Measurements from ENCODE around the gene TANK. TPM values are rescaled to one million over a fixed set of nuclear protein-coding genes. Genes with fewer than 3 reads are reported as not detected.

The TANK gene
- polyA plus RNA-seq, 3 donors, result 72.7 to 91.7 (median 73.5) TPM

GRCh38 chr2:161115605-161116380 lies 44.4 kb upstream of the TANK start:
- Mint-ChIP-seq H3K4me3 (no peak overlapping the region), H3K36me3 (no peaks in the 10 kb centered on the region), H3K27ac (peak overlapping the region in 3 of 7 donors; percentile 7 to 51 (median 42)), H3K9me3 (peaks cover 0 to under 1% (median 0%) of the 10 kb centered on the region in 7 donors), H3K4me1 (peaks cover 39% of the 10 kb centered on the region), H3K27me3 (ENCODE audit: low read depth in 3 of 3) (peaks cover 0 to under 1% (median 0%) of the 10 kb centered on the region in 3 donors)
- peak in 1 of 3 donors; percentile 24 for DNase-seq
- peaks cover 29 to 34% of the 10 kb centered on the region in 2 donors for H3K4me1 ChIP-seq (ENCODE audit: control insufficient read depth in 1 of 2, insufficient read depth in 2 of 2, low read length in 2 of 2)
- H2AFZ ChIP-seq (ENCODE audit: insufficient read depth, low read depth, low read length, poor library complexity, severe bottlenecking), result no peak overlapping the region
- no peak overlapping the region for H3K9ac ChIP-seq (ENCODE audit: insufficient read depth, low read length, poor library complexity, severe bottlenecking)
- H3K9me3 ChIP-seq (replicated peaks in 1 of 2; ENCODE audit: control insufficient read depth in 1 of 2, insufficient read depth in 1 of 2, low read length in 2 of 2), result no peaks in the 10 kb centered on the region
- intact Hi-C loops (cut with micrococcal nuclease), result no loop called here
- no peaks in the 10 kb centered on the region for H3K79me2 ChIP-seq (ENCODE audit: insufficient read depth, low read length)
- no peaks in the 10 kb centered on the region for H3K27me3 ChIP-seq (ENCODE audit: control insufficient read depth in 2 of 2, insufficient read depth in 2 of 2, low read length in 2 of 2)
- no peak overlapping the region for H3K4me3 ChIP-seq (replicated peaks in 1 of 3; ENCODE audit: low read depth in 2 of 3, low read length in 3 of 3)
- peak overlapping the region in 1 of 2 donors; percentile 33 for H3K27ac ChIP-seq (ENCODE audit: low read depth in 1 of 2, low read length in 2 of 2)
- WGBS (ENCODE audit: insufficient coverage), result 44% methylated on average over 3 of the region's 3 CpGs
- H3K4me2 ChIP-seq (replicated peaks; ENCODE audit: extremely low read depth, low read length, poor library complexity, severe bottlenecking), result no peak overlapping the region
- TF ChIP-seq CTCF (IDR thresholded peaks at IDR 0.05), result no peak
- H3K36me3 ChIP-seq (replicated peaks in 1 of 2; ENCODE audit: control insufficient read depth in 1 of 2, insufficient read depth in 2 of 2, low read length in 2 of 2), result no peaks in the 10 kb centered on the region
- no peaks in the 10 kb centered on the region for H4K20me1 ChIP-seq (ENCODE audit: insufficient read depth, low read length)

- H2AFZ ChIP-seq (ENCODE audit: insufficient read depth, low read depth, low read length, poor library complexity, severe bottlenecking), result no peak overlapping the region
- intact Hi-C loops (cut with micrococcal nuclease), result no loop called here
Observed at GRCh38 chr2:161116509-161116908, 43.7 kb upstream of the TANK start.

More at GRCh38 chr2:161116509-161116908, 43.7 kb upstream of the TANK start:
- Histone ChIP-seq H3K9me3 (replicated peaks in 1 of 2; ENCODE audit: control insufficient read depth in 1 of 2, insufficient read depth in 1 of 2, low read length in 2 of 2) (no peaks in the 10 kb centered on the region), H3K27me3 (ENCODE audit: control insufficient read depth in 2 of 2, insufficient read depth in 2 of 2, low read length in 2 of 2) (no peaks in the 10 kb centered on the region), H3K79me2 (ENCODE audit: insufficient read depth, low read length) (no peaks in the 10 kb centered on the region), H4K20me1 (ENCODE audit: insufficient read depth, low read length) (no peaks in the 10 kb centered on the region), H3K4me1 (ENCODE audit: control insufficient read depth in 1 of 2, insufficient read depth in 2 of 2, low read length in 2 of 2) (peaks cover 23 to 27% of the 10 kb centered on the region in 2 donors), H3K4me2 (replicated peaks; ENCODE audit: extremely low read depth, low read length, poor library complexity, severe bottlenecking) (no peak overlapping the region), H3K9ac (ENCODE audit: insufficient read depth, low read length, poor library complexity, severe bottlenecking) (no peak overlapping the region), H3K27ac (ENCODE audit: low read depth in 1 of 2, low read length in 2 of 2) (no peak overlapping the region), H3K4me3 (replicated peaks in 1 of 3; ENCODE audit: low read depth in 2 of 3, low read length in 3 of 3) (no peak overlapping the region), H3K36me3 (replicated peaks in 1 of 2; ENCODE audit: control insufficient read depth in 1 of 2, insufficient read depth in 2 of 2, low read length in 2 of 2) (no peaks in the 10 kb centered on the region)
- DNase-seq, result peak in 2 of 3 donors; percentile 27 to 36
- H3K4me1 Mint-ChIP-seq, result peaks cover 32% of the 10 kb centered on the region
- peaks cover 0 to 2% (median 0%) of the 10 kb centered on the region in 3 donors for H3K27me3 Mint-ChIP-seq (ENCODE audit: low read depth in 3 of 3)
- no peaks in the 10 kb centered on the region for H3K36me3 Mint-ChIP-seq
- H3K9me3 Mint-ChIP-seq, result peaks cover 0 to 3% (median 0%) of the 10 kb centered on the region in 7 donors
- WGBS (ENCODE audit: insufficient coverage), result 80% methylated on average over 2 of the region's 5 CpGs
- no peak overlapping the region for H3K4me3 Mint-ChIP-seq
- no peak for TF ChIP-seq CTCF (IDR thresholded peaks at IDR 0.05)
- H3K27ac Mint-ChIP-seq, result peak overlapping the region in 3 of 7 donors; percentile 17 to 29 (median 22)

Measured in CD14-positive monocyte (primary cell).